ENCODE data around the gene NCOR2. TPM values are rescaled to one million over a fixed set of nuclear protein-coding genes. Genes with fewer than 3 reads are reported as not detected.

Gene NCOR2
- total and polyA plus RNA-seq, 2 of the 4 experiments (the other 2 are of a cell fraction): 12.9 to 40.8 TPM

- WGBS, 2 experiments (ENCODE audit: extremely low coverage in 2 of 2, insufficient read length in 1 of 2): 78% methylated on average over 14 of the region's 20 CpGs; no CpG with 5 or more reads in 1 of the 2 experiments
- Histone ChIP-seq H3K4me3 (ENCODE audit: insufficient read depth, low read depth, low read length) (no peak overlapping the region), H3K9ac (ENCODE audit: low read depth, low read length) (no peak overlapping the region), H2BK15ac (ENCODE audit: low read depth, low read length) (no peak overlapping the region), H3K23ac (ENCODE audit: low read depth, low read length) (no peak overlapping the region), H2AK9ac (replicated peaks; ENCODE audit: low read depth, low read length, poor library complexity) (no peak overlapping the region), H3K27me3 (ENCODE audit: control insufficient read depth, insufficient read depth, low read length) (peaks cover 21% of the 10 kb centered on the region), H3K36me3 (ENCODE audit: control insufficient read depth, insufficient read depth, low read length) (no peaks in the 10 kb centered on the region), H3K56ac (ENCODE audit: extremely low read depth, insufficient read depth, low read length) (no peak overlapping the region), H3K27ac (ENCODE audit: insufficient read depth, low read length) (no peak overlapping the region), H3K4me2 (ENCODE audit: low read depth, low read length) (no peak overlapping the region), H4K8ac (ENCODE audit: low read depth in 2 of 2, low read length in 2 of 2) (no peak overlapping the region), H4K5ac (ENCODE audit: low read depth, low read length) (no peak overlapping the region), H3K9me1 (ENCODE audit: insufficient read depth, low read length) (0 out of 2 replicates have a peak, but pooled peaks cover 3% of the 10 kb centered on the region), H3K79me1 (ENCODE audit: low read depth in 1 of 2, low read length in 2 of 2) (no peaks in the 10 kb centered on the region), H3K14ac (replicated peaks; ENCODE audit: low read depth, low read length) (no peak overlapping the region), H2BK5ac (ENCODE audit: low read depth, low read length, poor library complexity, severe bottlenecking) (no peak overlapping the region), H4K20me1 (ENCODE audit: insufficient read depth, low read length) (no peaks in the 10 kb centered on the region), H2BK20ac (ENCODE audit: low read depth, low read length) (no peak overlapping the region), H2AFZ (replicated peaks; ENCODE audit: low read length, poor library complexity) (no peak overlapping the region), H2BK120ac (ENCODE audit: low read depth, low read length) (no peak overlapping the region), H4K91ac (ENCODE audit: insufficient read depth, low read depth, low read length) (no peak overlapping the region), H3K9me3 (ENCODE audit: control insufficient read depth, insufficient read depth, low read length) (peaks cover 9% of the 10 kb centered on the region), H2AK5ac (ENCODE audit: low read depth, low read length) (no peak overlapping the region), H3K18ac (ENCODE audit: low read depth, low read length) (no peak overlapping the region), H3K4me1 (ENCODE audit: control insufficient read depth, insufficient read depth, low read length) (peaks cover 7% of the 10 kb centered on the region; the same call in 1 of the 2 replicates), H3K4ac (ENCODE audit: low read depth, low read length) (no peak overlapping the region)
- ChIA-PET POLR2A (ENCODE audit: unreplicated experiment) (no interaction called here), CTCF (no interaction called here)
- intact Hi-C loops (cut with micrococcal nuclease): no loop called here
- in situ Hi-C loops (cut with MboI; ENCODE audit: low sequenced_read_pairs): no loop called here
- DNase-seq (no peak), ATAC-seq (ENCODE audit: low read depth) (no peak)
- BruUV-seq (replicated peaks): no TSS peak
- dilution Hi-C loops (cut with HindIII; ENCODE audit: low sequenced_read_pairs, unreplicated experiment): no loop called here
- no peak for TF ChIP-seq ELK1 (IDR thresholded peaks at IDR 0.05; ENCODE audit: borderline replicate concordance, low read depth, low read length)
- TF ChIP-seq CEBPB (IDR thresholded peaks at IDR 0.05; ENCODE audit: low read depth, low read length): no peak
- no peak for TF ChIP-seq BHLHE40 (IDR thresholded peaks at IDR 0.05; ENCODE audit: low read depth, low read length)
- no peak for TF ChIP-seq POLR2A (IDR thresholded peaks at IDR 0.05; ENCODE audit: low read depth, low read length)
- TF ChIP-seq MAZ (IDR thresholded peaks at IDR 0.05; ENCODE audit: borderline replicate concordance, low read depth, low read length): no peak
- no peak for TF ChIP-seq RFX5 (IDR thresholded peaks at IDR 0.05; ENCODE audit: low read depth, low read length)
- no peak for TF ChIP-seq RAD21 (IDR thresholded peaks at IDR 0.05; ENCODE audit: low read length)
- TF ChIP-seq CTCF (conservative IDR thresholded peaks at IDR 0.05; ENCODE audit: low read depth, low read length): no peak
- TF ChIP-seq MXI1 (IDR thresholded peaks at IDR 0.05; ENCODE audit: borderline replicate concordance, low read depth, low read length): no peak
- TF ChIP-seq CHD1 (IDR thresholded peaks at IDR 0.05; ENCODE audit: low read depth, low read length): no peak
- no peak for TF ChIP-seq FOS (IDR thresholded peaks at IDR 0.05; ENCODE audit: low read depth, low read length)
- no peak for TF ChIP-seq USF2 (IDR thresholded peaks at IDR 0.05; ENCODE audit: low read depth, low read length)
- no peak for TF ChIP-seq NFE2L2 (IDR thresholded peaks at IDR 0.05; ENCODE audit: low read depth, low read length)
- no peak for TF ChIP-seq RCOR1 (IDR thresholded peaks at IDR 0.05; ENCODE audit: insufficient replicate concordance, low read length)
- TF ChIP-seq MAFK (IDR thresholded peaks at IDR 0.05; ENCODE audit: low read depth, low read length): no peak
Measured at GRCh38 chr12:124616394-124617221, 49.2 kb upstream of the NCOR2 start.

Data from IMR-90 (cell line).